NT2/D1 (cell line): ENCODE results near the gene RASL10A.

Experiments
- SUZ12 ChIP-seq: IDR thresholded peaks from 2 replicates; pipeline ENCODE4 v1.6.1; 2011; ENCODE audit not compliant: insufficient read length, insufficient read depth; ENCODE audit errors: extremely low read depth
- YY1 ChIP-seq: IDR thresholded peaks from 2 replicates; pipeline ENCODE4 v1.6.1; 2011; ENCODE audit not compliant: insufficient read length, insufficient read depth
- ZNF274 ChIP-seq: IDR thresholded peaks from 2 replicates; pipeline ENCODE4 v1.6.1; 2011; ENCODE audit warnings: mild to moderate bottlenecking, low read depth, low read length

DNA sequence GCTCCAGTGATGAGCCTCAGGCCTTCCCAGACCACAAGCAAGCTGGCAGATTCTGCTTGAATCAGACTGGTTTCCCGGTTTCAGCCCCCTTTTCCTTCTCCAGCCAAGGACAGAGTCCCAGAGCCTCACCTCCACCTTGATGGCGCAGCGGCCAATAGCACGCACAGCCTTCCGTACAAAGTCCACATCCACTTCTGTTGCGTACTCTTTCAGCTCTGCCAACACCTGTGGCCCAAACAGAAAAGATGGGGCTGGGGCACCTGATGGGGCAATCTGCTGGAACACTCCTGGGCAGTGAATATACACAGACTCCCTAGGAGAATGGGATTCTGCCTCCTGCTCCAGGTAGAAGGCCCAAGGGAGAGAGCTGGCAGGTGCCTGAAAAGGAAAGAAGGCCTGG lies 35.5 kb upstream of the RASL10A start:
- no peak for TF ChIP-seq YY1
- TF ChIP-seq ZNF274: no peak
- TF ChIP-seq SUZ12: no peak
